Limb (tissue), 2 donors: ENCODE results near the gene RFX1.
"Not testable (repeated sequence)": the region's sequence is repeated elsewhere in the genome, so short reads cannot be mapped to it uniquely, and the experiment has no call there.

ENCODE experiments used
- DNase-seq, 2 donors: peaks; one replicate each; pipeline ENCODE4 v3.0.0-alpha.2; 2016; ENCODE audit errors: extremely low spot score in 2 of 2

Gene RFX1

GRCh38 chr19:14027856-14028450 lies 21.8 kb upstream of the RFX1 start, which contains the start of gene RLN3:
TSS of gene RLN3 (plus strand) at chr19:14028148. CDS start at chr19:14028205, 57 bp downstream.
- DNase-seq = no peak

- DNase-seq = not testable (repeated sequence)
Observed at GRCh38 chr19:14026652-14027192, 20.6 kb upstream of the RFX1 start.

GRCh38 chr19:14023404-14024235 lies 17.5 kb upstream of the RFX1 start:
- no peak for DNase-seq

- no peak for DNase-seq
Observed at GRCh38 chr19:14022469-14022868, 16.3 kb upstream of the RFX1 start.

GRCh38 chr19:14021474-14021873 lies 15.4 kb upstream of the RFX1 start:
- DNase-seq = no peak

GRCh38 chr19:14019739-14020138 lies 13.6 kb upstream of the RFX1 start:
- not testable (repeated sequence) for DNase-seq

- no peak for DNase-seq
Observed at GRCh38 chr19:14019100-14019499, 13.0 kb upstream of the RFX1 start.

GRCh38 chr19:14015524-14016035 lies 9.5 kb upstream of the RFX1 start:
- DNase-seq = no peak

- no peak for DNase-seq
Observed at GRCh38 chr19:14012378-14012915, 6.3 kb upstream of the RFX1 start.

GRCh38 chr19:14006766-14007562 lies 844 bp upstream of the RFX1 start:
- peak in 1 of 2 donors; percentile 94 for DNase-seq

GRCh38 chr19:14005349-14006084 lies 603 bp downstream of the RFX1 start:
- DNase-seq = peak; percentile 85 to 97

GRCh38 chr19:14004619-14005348 lies 1.3 kb downstream of the RFX1 start:
- no peak for DNase-seq

- DNase-seq = no peak
Observed at GRCh38 chr19:14003251-14004055, 2.7 kb downstream of the RFX1 start.

- no peak for DNase-seq
Observed at GRCh38 chr19:14002571-14003250, 3.4 kb downstream of the RFX1 start.

GRCh38 chr19:14000691-14001375 lies 5.3 kb downstream of the RFX1 start:
- no peak for DNase-seq

GRCh38 chr19:13999085-13999484 lies 7.0 kb downstream of the RFX1 start:
- DNase-seq = no peak

- DNase-seq = no peak
Observed at GRCh38 chr19:13998426-13998825, 7.7 kb downstream of the RFX1 start.

GRCh38 chr19:13997631-13997962 lies 8.5 kb downstream of the RFX1 start:
- DNase-seq = no peak
